ENCODE measurements around the gene ITIH1.
A peak's percentile ranks its signal among the peaks of the same experiment; 100 is the strongest.

Gene ITIH1

DNA sequence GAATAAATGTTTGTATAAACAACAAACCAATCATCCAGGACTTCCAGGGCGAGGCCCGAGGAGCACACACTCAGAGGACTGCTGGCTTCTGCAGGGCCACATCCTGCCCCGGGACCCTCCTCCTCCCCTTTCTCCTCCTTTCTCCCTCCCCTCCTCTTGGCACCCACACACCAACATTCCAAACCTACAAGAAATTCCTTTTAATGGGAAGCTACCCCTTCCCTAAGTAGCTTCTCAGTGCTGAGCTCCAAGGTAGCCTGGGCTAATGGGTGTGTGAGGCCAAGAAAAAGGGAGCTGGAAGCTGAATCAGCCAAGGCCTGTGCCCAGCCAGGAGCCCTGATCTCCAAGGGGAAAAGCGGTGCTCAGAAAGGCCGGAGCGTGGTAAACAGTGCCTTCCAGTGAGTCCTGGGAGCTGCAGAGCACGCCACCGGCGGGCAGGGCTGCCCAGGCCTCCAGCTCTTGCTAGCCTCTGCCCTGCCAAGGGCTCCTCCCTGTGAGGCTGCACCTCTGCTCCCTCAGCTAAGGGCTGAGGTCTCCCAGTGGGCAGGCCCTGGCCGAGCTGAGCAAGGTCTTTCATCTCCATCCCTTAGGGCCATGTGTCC, 21.1 kb downstream of the ITIH1 start:
- peak overlapping the region; percentile 21 for H3K4me2 ChIP-seq (ENCODE audit: low read length)
- H3K4me1 ChIP-seq (ENCODE audit: low read length): no peaks in the 10 kb centered on the region
- no peaks in the 10 kb centered on the region for H3K36me3 ChIP-seq (replicated peaks; ENCODE audit: low read depth, low read length)

DNA sequence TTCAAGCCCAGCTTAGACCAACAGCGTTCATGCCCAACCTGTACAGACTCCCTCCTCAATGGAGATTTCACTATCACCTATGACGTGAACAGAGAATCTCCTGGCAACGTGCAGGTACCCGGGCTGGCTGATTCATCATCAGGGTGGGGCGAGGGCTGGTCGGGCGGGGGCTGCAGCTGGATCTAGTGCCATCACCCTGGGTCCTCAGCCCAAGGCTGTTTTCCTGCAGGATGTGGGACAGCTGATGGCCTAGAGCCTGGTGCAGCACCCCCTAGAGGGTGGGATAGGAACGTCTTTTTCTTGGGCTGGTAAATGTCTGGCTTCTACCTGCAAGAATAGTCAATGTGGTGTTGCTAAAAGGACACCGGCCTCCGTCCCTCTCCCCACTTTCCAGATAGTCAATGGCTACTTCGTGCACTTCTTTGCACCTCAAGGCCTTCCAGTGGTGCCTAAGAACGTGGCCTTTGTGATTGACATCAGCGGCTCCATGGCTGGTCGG, 21.6 kb downstream of the ITIH1 start:
- no peak overlapping the region for H3K27ac ChIP-seq (ENCODE audit: low read length)
- H2AFZ ChIP-seq (ENCODE audit: low read depth, low read length): peak overlapping the region; percentile 23
- no peaks in the 10 kb centered on the region for H4K20me1 ChIP-seq (ENCODE audit: insufficient read depth, low read length)
- no peaks in the 10 kb centered on the region for H3K4me1 ChIP-seq (ENCODE audit: low read length)
- H3K9ac ChIP-seq (ENCODE audit: low read length): no peak overlapping the region
- no peaks in the 10 kb centered on the region for H3K79me2 ChIP-seq (ENCODE audit: low read length)
- no peaks in the 10 kb centered on the region for H3K9me3 ChIP-seq (ENCODE audit: insufficient read depth, low read length)
- H3K27me3 ChIP-seq (ENCODE audit: low read depth, low read length): no peaks in the 10 kb centered on the region
- H3K4me2 ChIP-seq (ENCODE audit: low read length): peak overlapping the region; percentile 21
- no peak overlapping the region for H3K4me3 ChIP-seq (ENCODE audit: low read length)
- TF ChIP-seq CTCF (IDR thresholded peaks at IDR 0.05; ENCODE audit: low read depth, low read length) (peak; percentile 79), EZH2phosphoT487 (IDR thresholded peaks at IDR 0.05; ENCODE audit: low read depth) (no peak)
- H3K36me3 ChIP-seq (replicated peaks; ENCODE audit: low read depth, low read length): no peaks in the 10 kb centered on the region

More for the DNA sequence above, 21.1 kb downstream of the ITIH1 start:
- Histone ChIP-seq H3K4me3 (ENCODE audit: low read length) (no peak overlapping the region), H3K9ac (ENCODE audit: low read length) (no peak overlapping the region), H3K9me3 (ENCODE audit: insufficient read depth, low read length) (no peaks in the 10 kb centered on the region), H3K27ac (ENCODE audit: low read length) (no peak overlapping the region), H3K79me2 (ENCODE audit: low read length) (no peaks in the 10 kb centered on the region), H3K27me3 (ENCODE audit: low read depth, low read length) (no peaks in the 10 kb centered on the region), H4K20me1 (ENCODE audit: insufficient read depth, low read length) (no peaks in the 10 kb centered on the region), H2AFZ (ENCODE audit: low read depth, low read length) (peak overlapping the region; percentile 23)
- TF ChIP-seq EZH2phosphoT487 (IDR thresholded peaks at IDR 0.05; ENCODE audit: low read depth) (no peak), CTCF (IDR thresholded peaks at IDR 0.05; ENCODE audit: low read depth, low read length) (no peak)

- Histone ChIP-seq H3K36me3 (replicated peaks; ENCODE audit: low read depth, low read length) (no peaks in the 10 kb centered on the region), H3K4me1 (ENCODE audit: low read length) (no peaks in the 10 kb centered on the region), H3K9me3 (ENCODE audit: insufficient read depth, low read length) (no peaks in the 10 kb centered on the region), H3K27ac (ENCODE audit: low read length) (no peak overlapping the region), H3K27me3 (ENCODE audit: low read depth, low read length) (no peaks in the 10 kb centered on the region), H3K9ac (ENCODE audit: low read length) (no peak overlapping the region), H3K79me2 (ENCODE audit: low read length) (no peaks in the 10 kb centered on the region), H3K4me2 (ENCODE audit: low read length) (no peak overlapping the region), H3K4me3 (ENCODE audit: low read length) (no peak overlapping the region), H2AFZ (ENCODE audit: low read depth, low read length) (no peak overlapping the region), H4K20me1 (ENCODE audit: insufficient read depth, low read length) (no peaks in the 10 kb centered on the region)
- no peak for TF ChIP-seq EZH2phosphoT487 (IDR thresholded peaks at IDR 0.05; ENCODE audit: low read depth)
- no peak for TF ChIP-seq CTCF (IDR thresholded peaks at IDR 0.05; ENCODE audit: low read depth, low read length)
Measured at GRCh38 chr3:52800079-52800478, 22.7 kb downstream of the ITIH1 start.

DNA sequence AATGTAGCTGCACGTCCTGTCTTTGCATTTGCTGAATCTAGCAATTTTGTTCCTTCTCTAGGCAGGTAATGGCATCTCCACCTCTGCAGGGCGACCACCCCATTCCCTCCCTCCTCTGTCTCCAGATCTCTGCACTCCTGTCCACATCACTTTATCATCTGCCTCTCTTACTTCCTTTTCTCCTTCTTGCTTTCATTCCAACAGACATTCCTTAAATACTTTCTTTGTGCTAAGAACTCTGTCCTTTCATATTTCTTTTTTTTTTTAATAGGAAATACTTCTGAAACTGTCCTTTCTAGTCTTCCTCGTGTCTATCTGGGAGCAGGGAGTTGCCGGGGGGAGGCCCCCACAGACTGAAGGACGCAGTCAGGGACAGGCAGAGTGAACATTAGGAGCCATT, 24.4 kb downstream of the ITIH1 start:
- Histone ChIP-seq H3K4me1 (ENCODE audit: low read length) (no peaks in the 10 kb centered on the region), H3K4me3 (ENCODE audit: low read length) (no peak overlapping the region), H3K79me2 (ENCODE audit: low read length) (no peaks in the 10 kb centered on the region), H2AFZ (ENCODE audit: low read depth, low read length) (no peak overlapping the region), H3K36me3 (replicated peaks; ENCODE audit: low read depth, low read length) (no peaks in the 10 kb centered on the region), H3K9ac (ENCODE audit: low read length) (no peak overlapping the region), H4K20me1 (ENCODE audit: insufficient read depth, low read length) (no peaks in the 10 kb centered on the region), H3K4me2 (ENCODE audit: low read length) (no peak overlapping the region), H3K9me3 (ENCODE audit: insufficient read depth, low read length) (no peaks in the 10 kb centered on the region), H3K27me3 (ENCODE audit: low read depth, low read length) (no peaks in the 10 kb centered on the region), H3K27ac (ENCODE audit: low read length) (no peak overlapping the region)
- no peak for TF ChIP-seq CTCF (IDR thresholded peaks at IDR 0.05; ENCODE audit: low read depth, low read length)
- TF ChIP-seq EZH2phosphoT487 (IDR thresholded peaks at IDR 0.05; ENCODE audit: low read depth): no peak
